GM21717 (cell line): ENCODE results near the gene UGT1A7.

ENCODE experiments used
- ATAC-seq: cut with Tn5 transposase; IDR thresholded peaks from one replicate; pipeline ENCODE4 v1.9.1; 2021; ENCODE audit warnings: mild to moderate bottlenecking, moderate library complexity; ENCODE audit not compliant: unreplicated experiment

The UGT1A7 gene

DNA sequence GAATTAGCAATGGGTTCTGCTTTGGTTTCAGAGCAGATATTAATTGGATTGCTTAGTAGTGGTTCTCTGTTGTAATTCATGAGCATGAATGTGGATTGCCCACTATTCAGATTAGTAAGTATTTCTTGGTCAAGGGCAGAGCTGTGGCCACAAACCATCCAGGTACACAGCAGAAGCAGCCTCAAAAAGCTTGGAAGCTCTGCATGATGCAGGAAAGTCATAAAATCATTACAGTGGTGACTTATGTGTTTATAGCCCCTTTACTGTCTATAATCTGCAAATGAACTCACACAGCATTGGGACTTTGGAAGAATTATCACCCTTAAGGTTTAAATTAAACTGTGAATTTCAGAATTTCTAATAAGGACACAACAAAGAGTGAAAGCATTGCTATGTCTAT, 76.4 kb downstream of the UGT1A7 start:
- ATAC-seq: no peak

DNA sequence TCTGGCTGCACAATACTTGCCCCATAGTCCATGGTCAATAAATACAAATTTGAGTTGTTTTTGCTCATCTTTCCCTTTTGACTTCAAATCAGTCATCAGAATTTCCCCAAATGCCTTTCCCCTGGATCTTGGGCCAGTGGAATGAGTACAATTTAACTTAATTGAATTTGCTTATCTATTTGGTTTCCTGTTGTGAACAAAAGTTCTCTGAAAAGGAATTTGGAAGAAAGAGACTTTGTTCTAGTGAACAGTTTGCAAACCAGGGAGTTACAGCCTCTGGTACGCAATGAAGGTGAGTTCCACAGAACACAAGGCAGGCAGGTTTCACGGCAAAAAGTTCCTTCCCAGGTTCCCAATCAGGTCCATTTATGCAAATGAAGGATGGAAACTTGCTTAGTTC, 77.1 kb downstream of the UGT1A7 start:
- no peak for ATAC-seq

DNA sequence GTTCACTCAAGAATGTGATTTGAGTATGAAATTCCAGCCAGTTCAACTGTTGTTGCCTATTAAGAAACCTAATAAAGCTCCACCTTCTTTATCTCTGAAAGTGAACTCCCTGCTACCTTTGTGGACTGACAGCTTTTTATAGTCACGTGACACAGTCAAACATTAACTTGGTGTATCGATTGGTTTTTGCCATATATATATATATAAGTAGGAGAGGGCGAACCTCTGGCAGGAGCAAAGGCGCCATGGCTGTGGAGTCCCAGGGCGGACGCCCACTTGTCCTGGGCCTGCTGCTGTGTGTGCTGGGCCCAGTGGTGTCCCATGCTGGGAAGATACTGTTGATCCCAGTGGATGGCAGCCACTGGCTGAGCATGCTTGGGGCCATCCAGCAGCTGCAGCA, 78.3 kb downstream of the UGT1A7 start, which contains the start of gene UGT1A1:
UGT1A1 (plus strand) TSS at position 228 of the 400 bp plus-strand sequence; CDS start at position 246, 18 bp downstream.
- no peak for ATAC-seq

DNA sequence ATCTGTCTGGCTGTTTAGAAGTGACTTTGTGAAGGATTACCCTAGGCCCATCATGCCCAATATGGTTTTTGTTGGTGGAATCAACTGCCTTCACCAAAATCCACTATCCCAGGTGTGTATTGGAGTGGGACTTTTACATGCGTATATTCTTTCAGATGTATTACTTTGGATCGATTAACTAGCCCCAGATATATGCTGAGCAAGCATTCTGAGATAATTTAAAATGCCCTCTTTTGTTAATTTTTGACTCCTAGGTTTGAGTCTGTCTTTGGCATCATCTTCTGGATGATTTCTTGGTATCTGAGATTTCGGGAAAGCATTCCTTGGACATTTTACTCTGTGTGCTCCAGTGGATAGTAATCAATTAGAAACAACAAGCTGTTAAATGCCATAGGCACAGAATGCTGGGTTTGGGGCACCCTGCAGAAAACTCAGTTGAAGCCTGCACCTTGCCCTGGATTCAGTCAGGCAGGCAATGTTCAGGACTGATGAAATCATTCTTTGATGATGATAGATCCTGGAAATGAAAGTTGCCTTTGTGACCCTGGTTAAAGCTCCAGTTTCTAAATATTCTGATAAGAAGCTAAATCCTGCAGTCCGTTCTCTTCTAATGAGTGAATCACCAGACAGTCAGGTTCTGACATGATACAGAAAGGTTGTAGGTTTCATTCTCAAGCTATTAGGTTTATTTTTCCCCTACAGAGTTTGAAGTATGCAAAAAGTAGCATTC, 79.5 kb downstream of the UGT1A7 start:
- no peak for ATAC-seq

GRCh38 chr2:233764264-233764663, 82.6 kb downstream of the UGT1A7 start:
- ATAC-seq: no peak

DNA sequence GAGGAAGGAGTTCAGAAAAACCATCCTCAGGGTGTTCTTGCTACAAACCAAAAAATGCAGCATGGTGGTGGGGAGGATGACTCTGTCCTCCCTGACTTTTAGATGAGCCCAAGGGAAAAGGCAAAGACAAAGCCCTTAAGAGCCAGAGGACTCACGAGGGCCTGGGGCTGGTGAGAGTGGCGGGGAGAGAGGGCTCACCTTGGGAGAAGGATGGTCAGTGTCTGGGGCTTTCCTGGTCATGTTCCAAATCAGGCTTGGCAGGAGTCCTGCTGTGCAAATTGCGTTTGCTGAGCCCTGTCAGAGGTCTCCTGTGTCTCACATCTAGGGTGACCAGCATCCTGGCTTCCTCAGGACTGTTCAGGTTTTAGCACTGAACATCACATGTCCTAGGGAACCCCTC, 83.1 kb downstream of the UGT1A7 start:
- ATAC-seq: no peak

- ATAC-seq: no peak
Observed at GRCh38 chr2:233766416-233766815, 84.7 kb downstream of the UGT1A7 start.

DNA sequence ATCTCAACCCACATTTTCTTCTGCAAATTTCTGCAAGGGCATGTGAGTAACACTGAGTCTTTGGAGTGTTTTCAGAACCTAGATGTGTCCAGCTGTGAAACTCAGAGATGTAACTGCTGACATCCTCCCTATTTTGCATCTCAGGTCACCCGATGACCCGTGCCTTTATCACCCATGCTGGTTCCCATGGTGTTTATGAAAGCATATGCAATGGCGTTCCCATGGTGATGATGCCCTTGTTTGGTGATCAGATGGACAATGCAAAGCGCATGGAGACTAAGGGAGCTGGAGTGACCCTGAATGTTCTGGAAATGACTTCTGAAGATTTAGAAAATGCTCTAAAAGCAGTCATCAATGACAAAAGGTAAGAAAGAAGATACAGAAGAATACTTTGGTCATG, 86.4 kb downstream of the UGT1A7 start:
- ATAC-seq: no peak

DNA sequence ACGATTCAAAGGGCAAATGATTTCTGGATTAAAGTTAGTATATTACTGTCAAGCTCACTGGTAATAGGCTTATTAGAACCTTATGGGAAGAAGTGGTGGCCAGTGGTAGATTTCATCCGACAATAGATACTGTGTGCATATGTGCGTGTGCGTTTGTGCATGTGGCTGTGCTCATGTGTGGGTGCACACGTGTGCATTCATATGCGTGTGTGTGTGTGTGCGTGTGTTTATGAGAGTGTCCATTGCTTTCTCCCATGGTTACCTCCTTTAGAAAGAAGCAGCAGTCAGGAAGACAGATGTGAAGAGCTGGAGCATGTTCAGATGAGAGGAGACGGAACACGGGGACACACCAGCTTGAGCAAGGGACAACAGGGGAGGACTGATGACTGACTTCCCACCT, 87.6 kb downstream of the UGT1A7 start:
- no peak for ATAC-seq

- no peak for ATAC-seq
Observed at GRCh38 chr2:233772153-233772552, 90.5 kb downstream of the UGT1A7 start.

DNA sequence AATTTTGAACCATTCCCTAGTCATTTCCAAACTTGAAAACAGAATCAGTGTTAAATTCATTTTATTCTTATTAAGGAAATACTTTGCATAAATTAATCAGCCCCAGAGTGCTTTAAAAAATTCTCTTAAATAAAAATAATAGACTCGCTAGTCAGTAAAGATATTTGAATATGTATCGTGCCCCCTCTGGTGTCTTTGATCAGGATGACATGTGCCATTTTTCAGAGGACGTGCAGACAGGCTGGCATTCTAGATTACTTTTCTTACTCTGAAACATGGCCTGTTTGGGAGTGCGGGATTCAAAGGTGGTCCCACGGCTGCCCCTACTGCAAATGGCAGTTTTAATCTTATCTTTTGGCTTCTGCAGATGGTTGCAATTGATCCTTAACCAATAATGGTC, 90.9 kb downstream of the UGT1A7 start:
- no peak for ATAC-seq

- no peak for ATAC-seq
Observed at GRCh38 chr2:233773854-233774253, 92.2 kb downstream of the UGT1A7 start.

- ATAC-seq: no peak
Observed at GRCh38 chr2:233775414-233775813, 93.7 kb downstream of the UGT1A7 start.

GRCh38 chr2:233778030-233778429, 96.3 kb downstream of the UGT1A7 start, which contains the start of gene MROH2A:
Gene MROH2A (plus strand): TSS chr2:233778330. CDS start chr2:233779359, 1,029 bp downstream.
- no peak for ATAC-seq

GRCh38 chr2:233779722-233780121, 98.0 kb downstream of the UGT1A7 start:
- no peak for ATAC-seq

DNA sequence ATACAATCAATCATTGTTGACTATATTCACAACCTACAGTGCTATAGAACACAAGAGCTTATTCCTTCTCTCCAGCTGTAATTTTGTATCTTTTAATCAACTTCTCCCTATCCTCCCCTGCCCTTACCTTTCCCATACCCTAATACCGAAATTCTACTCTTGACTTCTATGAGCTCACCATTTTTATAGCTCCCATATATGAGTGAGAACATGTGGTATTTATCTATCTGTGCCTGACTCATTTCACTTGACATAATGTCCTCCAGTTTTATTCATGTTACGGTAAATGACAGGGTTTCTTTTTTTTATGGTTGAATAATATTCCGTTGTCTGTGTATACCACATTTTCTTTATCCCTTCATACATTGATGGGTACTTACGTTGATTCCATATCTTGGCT, 99.1 kb downstream of the UGT1A7 start:
- no peak for ATAC-seq

DNA sequence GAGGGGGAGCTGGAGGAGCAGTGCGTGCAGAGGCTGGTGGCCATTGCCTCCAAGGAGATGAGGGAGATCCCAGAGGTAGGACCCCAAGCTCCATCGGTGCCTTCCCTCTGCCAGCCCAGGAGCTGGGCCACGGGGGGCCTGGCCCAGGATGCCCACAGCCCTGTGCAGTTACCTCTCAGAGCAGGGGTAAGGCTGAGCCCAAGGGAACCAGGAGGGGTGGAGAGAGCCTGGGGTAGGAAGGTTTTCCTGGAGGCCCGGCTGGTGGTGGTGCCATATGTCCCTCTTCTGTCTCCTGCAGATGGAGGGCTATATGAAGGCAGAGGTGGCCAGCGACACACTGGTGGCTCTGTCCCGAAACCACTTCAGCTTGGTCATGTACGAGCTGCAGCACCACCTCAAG, 107.9 kb downstream of the UGT1A7 start:
- no peak for ATAC-seq

DNA sequence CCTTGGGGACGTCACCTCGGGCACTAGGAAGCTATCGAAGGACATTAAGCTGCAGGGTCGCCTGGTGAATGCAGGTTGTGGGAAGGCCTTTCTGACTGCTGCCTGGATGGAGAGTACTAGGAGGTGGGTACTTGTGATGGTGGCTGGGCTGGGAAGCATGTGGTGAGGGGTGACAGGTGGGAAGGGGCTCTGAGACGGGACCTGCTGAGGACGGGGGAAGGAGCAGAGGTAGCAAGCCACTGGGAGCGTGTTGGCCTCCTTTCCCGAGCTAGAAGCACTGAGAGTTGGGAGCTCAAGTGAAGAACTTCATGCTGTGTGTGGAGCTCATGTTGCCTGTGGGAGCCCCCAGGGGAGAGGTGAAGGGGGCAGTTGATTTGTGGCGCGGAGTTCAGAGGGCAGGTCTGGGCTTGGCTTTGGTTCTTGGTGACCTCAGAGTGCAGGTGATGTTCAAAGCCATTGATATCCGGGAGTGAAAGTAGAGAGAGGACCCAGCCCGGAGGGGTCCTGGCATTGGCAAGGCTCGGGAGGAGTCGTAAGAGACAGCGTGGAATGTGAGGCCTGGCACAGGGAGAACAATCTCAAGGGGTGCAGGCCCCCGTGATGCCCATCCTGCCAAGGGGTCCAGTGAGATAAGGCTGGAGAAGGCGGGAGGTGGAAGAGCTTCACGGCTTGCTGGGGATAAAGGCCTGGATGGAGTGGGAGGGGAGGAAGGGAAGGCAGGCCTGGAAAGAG, 109.6 kb downstream of the UGT1A7 start:
- no peak for ATAC-seq

DNA sequence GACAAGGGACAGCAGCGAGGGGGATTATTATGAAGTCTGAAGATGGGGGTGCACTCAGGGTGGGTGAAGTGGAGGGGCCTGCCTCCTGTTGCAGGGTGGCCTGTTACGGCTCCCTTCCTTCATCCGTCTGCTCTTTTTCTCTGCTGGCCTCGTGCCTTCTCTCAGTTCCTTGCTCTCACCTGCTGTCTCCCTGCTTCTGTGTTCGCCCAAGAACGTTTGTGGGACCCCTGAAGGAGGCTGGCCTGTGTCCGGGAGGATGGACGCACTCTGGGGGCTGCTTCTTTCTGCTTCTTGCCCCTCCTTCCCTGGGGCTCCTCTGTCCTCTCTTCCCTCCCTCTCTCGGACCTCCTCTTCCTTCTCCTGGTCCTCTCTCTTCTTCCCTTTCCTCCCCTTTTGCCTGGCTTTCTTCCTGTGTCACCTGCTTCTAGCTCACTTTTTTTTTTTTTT, 110.2 kb downstream of the UGT1A7 start:
- no peak for ATAC-seq

DNA sequence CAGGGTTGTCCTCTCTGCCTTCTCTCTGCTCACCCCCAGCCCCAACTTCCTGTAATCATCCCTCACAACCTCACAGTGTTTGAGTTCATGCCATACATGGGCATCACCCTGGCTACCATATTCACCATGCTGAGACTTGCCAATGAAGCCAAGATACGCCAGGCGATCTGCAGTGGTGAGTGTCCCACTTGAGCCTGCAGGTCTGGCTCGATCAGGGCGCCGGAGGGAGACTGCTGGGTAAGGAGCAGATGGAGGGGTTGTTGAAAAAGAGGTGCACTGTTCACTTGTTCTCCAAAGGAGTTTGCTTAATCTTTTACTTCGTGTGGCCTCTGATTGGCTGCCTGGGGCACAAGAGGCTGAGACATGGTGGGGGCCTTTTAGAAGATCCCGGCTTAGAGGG, 111.0 kb downstream of the UGT1A7 start:
- ATAC-seq: no peak

DNA sequence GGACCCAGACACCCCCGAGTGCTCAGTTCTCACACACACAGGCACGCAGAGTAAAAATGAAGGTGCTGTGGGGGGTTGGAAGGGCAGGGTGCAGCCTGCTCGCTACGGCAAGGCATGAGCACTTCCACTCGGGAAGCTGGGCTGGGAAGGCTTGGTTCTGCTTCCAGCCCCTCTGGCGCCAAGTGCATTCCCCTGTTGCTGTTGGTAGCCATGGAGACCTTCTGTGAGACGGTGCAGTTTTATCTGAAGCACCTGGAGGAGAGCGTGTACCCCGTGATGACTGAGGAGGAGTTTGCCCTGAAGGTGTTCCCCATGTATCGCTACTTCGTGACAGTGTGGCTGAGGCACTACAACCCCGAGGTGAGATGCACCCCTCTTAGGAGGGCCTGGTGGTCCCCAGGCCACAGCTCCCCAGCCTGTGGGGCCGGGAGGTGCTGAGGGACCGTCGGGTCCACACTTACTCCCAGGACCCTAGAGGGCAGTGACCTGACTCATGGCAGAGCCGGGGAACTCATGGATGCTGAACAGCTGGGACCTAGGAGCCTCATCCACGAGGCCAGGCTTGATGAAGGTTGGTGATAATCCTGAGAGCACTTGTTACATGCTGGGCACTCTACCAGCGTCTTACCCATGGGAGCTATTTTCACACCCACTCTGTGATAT, 111.9 kb downstream of the UGT1A7 start:
- ATAC-seq: no peak
